Prostate gland (tissue), 2 donors: ENCODE measurements around the gene CCR5.

Source experiments
- POLR2A ChIP-seq: fragments of 450-650 bp; IDR thresholded peaks from one replicate; pipeline ENCODE4 v1.6.1; 2016; ENCODE audit warnings: antibody characterized with exemption, mild to moderate bottlenecking
- POLR2AphosphoS5 ChIP-seq: sonication (generic); formaldehyde crosslinking; IDR thresholded peaks from one replicate; pipeline ENCODE4 v1.6.1; 2017; ENCODE audit warnings: antibody characterized with exemption
- TF ChIP-seq, protein P1 (sequence below), 4 experiments: fragments of 200-600 bp in 2 of 4; fragments of 450-650 bp in 2 of 4; sonication (generic) in 2 of 4; IDR thresholded peaks; 1 replicate in 3 of 4; 2 replicates in 1 of 4; pipeline ENCODE4 v1.5.1; 2016 to 2019; ENCODE audit warnings: antibody characterized with exemption in 4 of 4, mild to moderate bottlenecking in 2 of 4, moderate library complexity in 2 of 4

DNA sequence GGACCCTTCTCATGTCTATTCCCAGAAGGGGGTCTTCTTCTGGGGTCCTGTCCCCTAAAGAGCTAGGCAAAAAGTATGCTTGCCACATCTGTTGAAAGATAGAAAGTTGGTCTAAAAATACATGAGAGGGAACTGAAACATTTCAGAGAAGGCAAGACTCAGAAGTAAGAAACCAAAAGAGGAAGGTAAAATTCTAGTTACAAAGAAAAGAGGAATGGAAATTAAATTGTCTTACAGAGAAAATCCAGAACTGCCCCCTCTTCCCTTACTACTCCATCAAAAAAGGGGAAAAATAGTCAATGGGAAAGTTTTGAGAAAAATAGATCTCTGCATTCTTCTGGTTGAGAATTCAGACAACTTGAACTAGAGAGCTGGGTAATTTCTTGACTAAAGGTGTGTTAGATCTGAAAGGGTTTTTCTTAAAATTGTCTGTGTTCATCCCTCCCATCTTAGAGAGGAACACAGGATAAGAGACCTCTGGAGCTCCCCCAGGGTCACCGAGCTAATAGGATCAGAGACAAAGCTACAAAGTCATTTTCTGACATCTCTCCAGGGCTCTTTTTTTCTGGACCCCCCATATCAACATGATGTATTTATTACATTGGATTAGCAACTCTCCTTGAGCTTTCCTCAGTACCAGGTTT, 49.2 kb upstream of the CCR5 start:
- TF ChIP-seq, protein P1, sequence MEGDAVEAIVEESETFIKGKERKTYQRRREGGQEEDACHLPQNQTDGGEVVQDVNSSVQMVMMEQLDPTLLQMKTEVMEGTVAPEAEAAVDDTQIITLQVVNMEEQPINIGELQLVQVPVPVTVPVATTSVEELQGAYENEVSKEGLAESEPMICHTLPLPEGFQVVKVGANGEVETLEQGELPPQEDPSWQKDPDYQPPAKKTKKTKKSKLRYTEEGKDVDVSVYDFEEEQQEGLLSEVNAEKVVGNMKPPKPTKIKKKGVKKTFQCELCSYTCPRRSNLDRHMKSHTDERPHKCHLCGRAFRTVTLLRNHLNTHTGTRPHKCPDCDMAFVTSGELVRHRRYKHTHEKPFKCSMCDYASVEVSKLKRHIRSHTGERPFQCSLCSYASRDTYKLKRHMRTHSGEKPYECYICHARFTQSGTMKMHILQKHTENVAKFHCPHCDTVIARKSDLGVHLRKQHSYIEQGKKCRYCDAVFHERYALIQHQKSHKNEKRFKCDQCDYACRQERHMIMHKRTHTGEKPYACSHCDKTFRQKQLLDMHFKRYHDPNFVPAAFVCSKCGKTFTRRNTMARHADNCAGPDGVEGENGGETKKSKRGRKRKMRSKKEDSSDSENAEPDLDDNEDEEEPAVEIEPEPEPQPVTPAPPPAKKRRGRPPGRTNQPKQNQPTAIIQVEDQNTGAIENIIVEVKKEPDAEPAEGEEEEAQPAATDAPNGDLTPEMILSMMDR (IDR thresholded peaks at IDR 0.05): no peak
- no peak for TF ChIP-seq POLR2A
- TF ChIP-seq POLR2AphosphoS5: no peak
